HepG2 (cell line): ENCODE measurements around the gene GPHN. TPM values are rescaled to one million over a fixed set of nuclear protein-coding genes. Genes with fewer than 3 reads are reported as not detected.

Experiments used
- ATF1 ChIP-seq: IDR thresholded peaks from 2 replicates; pipeline ENCODE4 v1.6.1; 2016; ENCODE audit warnings: mild to moderate bottlenecking, control low read depth
- HES4 ChIP-seq: sonication (generic); formaldehyde crosslinking; IDR thresholded peaks from 2 replicates; pipeline ENCODE4 v1.9.0; 2021; ENCODE audit warnings: mild to moderate bottlenecking, missing genetic modification reagents, borderline replicate concordance
- KIAA2018 ChIP-seq: sonication (generic); formaldehyde crosslinking; IDR thresholded peaks from 2 replicates; pipeline ENCODE4 v1.5.0; 2020; ENCODE audit warnings: mild to moderate bottlenecking, missing genetic modification reagents, borderline replicate concordance
- LCORL ChIP-seq, 2 experiments: fragments of 450-650 bp in 1 of 2; sonication (generic) in 1 of 2; formaldehyde crosslinking in 1 of 2; IDR thresholded peaks; 2 replicates each; pipeline versions ENCODE4 v1.5.0 to v1.6.1; 2017 to 2020; ENCODE audit warnings: antibody characterized with exemption in 1 of 2, missing genetic modification reagents in 1 of 2
- MXI1 ChIP-seq: IDR thresholded peaks from 3 replicates; pipeline ENCODE4 v1.6.1; 2012; ENCODE audit warnings: low read depth, low read length, inconsistent platforms, borderline replicate concordance
- PHF8 ChIP-seq: sonication (generic); formaldehyde crosslinking; IDR thresholded peaks from 2 replicates; pipeline ENCODE4 v1.5.0; 2020; ENCODE audit warnings: missing genetic modification reagents
- REPIN1 ChIP-seq: sonication (generic); formaldehyde crosslinking; IDR thresholded peaks from 2 replicates; pipeline ENCODE4 v1.8.0; 2022; ENCODE audit warnings: missing genetic modification reagents, low read depth, mild to moderate bottlenecking, borderline replicate concordance
- SATB2 ChIP-seq: sonication (generic); formaldehyde crosslinking; IDR thresholded peaks from 2 replicates; pipeline ENCODE4 v1.5.0; 2020; ENCODE audit warnings: missing genetic modification reagents
- SMAD3 ChIP-seq: sonication (generic); formaldehyde crosslinking; IDR thresholded peaks from 2 replicates; pipeline ENCODE4 v1.4.0; 2020; ENCODE audit warnings: missing genetic modification reagents
- ZFP36L1 ChIP-seq: sonication (generic); formaldehyde crosslinking; IDR thresholded peaks from 2 replicates; pipeline ENCODE4 v1.8.0; 2022; ENCODE audit warnings: mild to moderate bottlenecking, missing genetic modification reagents, moderate library complexity
- ZNF143 ChIP-seq: sonication (generic); formaldehyde crosslinking; IDR thresholded peaks from 2 replicates; pipeline ENCODE4 v1.4.0; 2020; ENCODE audit warnings: missing genetic modification reagents
- ZNF253 ChIP-seq: sonication (generic); formaldehyde crosslinking; IDR thresholded peaks from 2 replicates; pipeline ENCODE4 v1.8.0; 2022; ENCODE audit warnings: mild to moderate bottlenecking, missing genetic modification reagents, borderline replicate concordance
- ZNF33B ChIP-seq: sonication (generic); formaldehyde crosslinking; IDR thresholded peaks from 2 replicates; pipeline ENCODE4 v1.5.1; 2020; ENCODE audit warnings: mild to moderate bottlenecking, missing genetic modification reagents
- ZNF446 ChIP-seq: sonication (generic); formaldehyde crosslinking; IDR thresholded peaks from 2 replicates; pipeline ENCODE4 v1.5.0; 2020; ENCODE audit warnings: mild to moderate bottlenecking, missing genetic modification reagents
- ZNF563 ChIP-seq: sonication (generic); formaldehyde crosslinking; IDR thresholded peaks from 2 replicates; pipeline ENCODE4 v1.8.0; 2022; ENCODE audit warnings: mild to moderate bottlenecking, moderate library complexity, missing genetic modification reagents
- ZNF891 ChIP-seq: sonication (generic); formaldehyde crosslinking; IDR thresholded peaks from 2 replicates; pipeline ENCODE4 v1.5.0; 2020; ENCODE audit warnings: mild to moderate bottlenecking, missing genetic modification reagents
- ZSCAN25 ChIP-seq: sonication (generic); formaldehyde crosslinking; IDR thresholded peaks from 2 replicates; pipeline ENCODE4 v1.8.0; 2022; ENCODE audit warnings: mild to moderate bottlenecking, missing genetic modification reagents
- ZZZ3 ChIP-seq: sonication (generic); formaldehyde crosslinking; IDR thresholded peaks from 2 replicates; pipeline ENCODE4 v1.4.0; 2020; ENCODE audit warnings: missing genetic modification reagents, mild to moderate bottlenecking, borderline replicate concordance
- polyA plus RNA-seq, 8 experiments: library from polyadenylated mRNA; depleted of rRNA in 3 of 8; stranded (reverse) in 7 of 8; unstranded in 1 of 8; fragments of >200 nt; fragmentation: Illumina TruSeq in 4 of 8; extraction: Trizol in 4 of 8; gene quantifications; 2 replicates each; pipeline versions ENCODE4 v1.2.1 to v1.2.3, GENCODE V29; 2011 to 2016; ENCODE audit warnings: low read depth in 4 of 8, missing spikeins in 1 of 8, mixed read lengths in 1 of 8; ENCODE audit not compliant: insufficient read depth in 1 of 8
- total RNA-seq, 5 experiments: library from RNA; depleted of rRNA; stranded (reverse); fragments of >200 nt; fragmentation: Illumina TruSeq; extraction: Trizol; gene quantifications; 2 replicates each; pipeline ENCODE4 v1.2.3, GENCODE V29; 2016; ENCODE audit warnings: low read depth in 1 of 5

The GPHN gene
- total and polyA plus RNA-seq, 2 of the 13 experiments (the other 11 are each of a cell fraction or from before 2014, with no cell fraction given), result 12.7 to 19.2 TPM

GRCh38 chr14:66507722-66508546 lies at the start of gene GPHN (continued):
- TF ChIP-seq ZNF891 (CRISPR knock-in tag) (0 out of 2 replicates have a peak, but pooled peaks have one; percentile 38), ZNF33B (CRISPR knock-in tag) (no peak), ZNF446 (no peak), ZNF253 (CRISPR knock-in tag) (no peak), SATB2 (CRISPR knock-in tag) (no peak), ZNF563 (peak; percentile 97), SMAD3 (peak; percentile 66; the same call in 1 of the 2 replicates), LCORL (IDR thresholded peaks at IDR 0.05) (no peak), LCORL (CRISPR knock-in tag; IDR thresholded peaks at IDR 0.05) (peak; percentile 82), ZNF143 (peak; percentile 71; the same call in 1 of the 2 replicates), KIAA2018 (CRISPR knock-in tag) (0 out of 2 replicates have a peak, but pooled peaks have one; percentile 85), ZSCAN25 (CRISPR knock-in tag) (no peak), ZFP36L1 (peak; percentile 81; the same call in 1 of the 2 replicates), ZZZ3 (CRISPR knock-in tag) (no peak), ATF1 (CRISPR knock-in tag) (no peak), MXI1 (peak; percentile 90; the same call in 2 of the 3 replicates), REPIN1 (CRISPR knock-in tag) (peak; percentile 68), HES4 (CRISPR knock-in tag) (peak; percentile 70; the same call in 1 of the 2 replicates), PHF8 (CRISPR knock-in tag) (peak; percentile 94)
